SJSA1 (cell line): ENCODE data around the gene PAX5. TPM values are rescaled to one million over a fixed set of nuclear protein-coding genes. Genes with fewer than 3 reads are reported as not detected.

Experiments
- DNase-seq, 2 experiments: peaks; one replicate each; pipeline ENCODE4 v3.0.0-alpha.2; 2015 to 2020; ENCODE audit warnings: low spot score in 2 of 2, low read depth in 1 of 2
- H3K27ac ChIP-seq: fragments of 250-450 bp; sonication (Bioruptor Pico); 2 replicates; pipeline ENCODE4 v1.5.1; 2020; ENCODE audit warnings: mild to moderate bottlenecking, moderate library complexity
- H3K27me3 ChIP-seq: fragments of 250-450 bp; sonication (Bioruptor Pico); replicated peaks from 2 replicates; pipeline ENCODE4 v1.5.1; 2020; ENCODE audit warnings: mild to moderate bottlenecking, moderate library complexity
- H3K36me3 ChIP-seq: fragments of 250-450 bp; sonication (Bioruptor Pico); 2 replicates; pipeline ENCODE4 v1.5.1; 2020; ENCODE audit warnings: mild to moderate bottlenecking
- H3K4me1 ChIP-seq: fragments of 250-450 bp; sonication (Bioruptor Pico); replicated peaks from 2 replicates; pipeline ENCODE4 v1.6.1; 2021; ENCODE audit warnings: mild to moderate bottlenecking
- H3K4me3 ChIP-seq: fragments of 250-450 bp; sonication (Bioruptor Pico); 2 replicates; pipeline ENCODE4 v1.5.1; 2020; ENCODE audit warnings: mild to moderate bottlenecking
- H3K9me3 ChIP-seq: fragments of 250-450 bp; sonication (Bioruptor Pico); replicated peaks from 2 replicates; pipeline ENCODE4 v1.5.1; 2020; ENCODE audit warnings: mild to moderate bottlenecking
- total RNA-seq: library from RNA; depleted of rRNA; stranded (reverse); fragments of >200 nt; shearing (Covaris generic); gene quantifications from 2 replicates; pipeline ENCODE4 v1.2.3, GENCODE V29; 2014; rRNA removed

Gene PAX5
- total RNA-seq, 1 experiment from 2014 or later: not detected

- no peaks in the 10 kb centered on the region for H3K9me3 ChIP-seq
- H3K4me1 ChIP-seq: no peaks in the 10 kb centered on the region; the same call in 1 of the 2 replicates
- H3K4me3 ChIP-seq: no peak overlapping the region
- DNase-seq: no peak
- no peak overlapping the region for H3K27ac ChIP-seq
- no peaks in the 10 kb centered on the region for H3K27me3 ChIP-seq
- H3K36me3 ChIP-seq: no peaks in the 10 kb centered on the region
Measured at GRCh38 chr9:36798350-36799065, 235.6 kb downstream of the PAX5 start.

DNA sequence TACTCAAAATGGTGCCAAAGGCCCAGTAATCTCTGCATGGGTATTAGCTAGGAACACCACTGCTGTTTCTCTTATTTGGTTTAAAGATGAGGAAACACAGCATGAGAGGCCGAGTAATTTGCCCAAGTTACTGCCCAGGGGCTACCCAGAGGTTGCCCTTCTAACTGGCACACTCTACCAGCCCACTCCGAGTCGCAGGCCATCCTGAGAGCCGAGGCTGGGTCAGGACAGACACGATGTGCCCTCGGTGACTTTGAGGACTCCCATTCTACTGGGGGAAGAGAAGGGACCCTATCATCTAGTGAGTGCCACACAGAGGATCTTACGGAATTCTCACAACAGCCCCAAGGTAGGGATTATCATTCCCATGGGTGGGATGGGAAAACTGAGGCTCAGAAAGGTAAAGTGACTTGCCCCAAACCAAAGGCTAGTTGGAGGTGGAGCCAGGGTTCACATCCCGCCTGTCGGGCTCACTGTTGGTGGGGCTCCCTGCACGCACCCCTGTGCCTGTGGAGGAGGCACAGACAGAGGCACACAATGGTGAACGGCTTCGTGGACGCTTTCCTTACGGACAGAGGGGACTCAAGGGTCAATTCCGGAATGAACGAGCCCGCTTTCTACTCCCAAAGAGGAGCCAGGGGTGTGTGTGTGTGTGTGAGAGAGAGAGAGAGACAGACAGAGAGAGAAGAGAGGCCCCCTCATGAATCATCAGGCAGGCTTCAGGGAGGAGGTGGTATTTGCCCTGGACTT, 236.4 kb downstream of the PAX5 start:
- H3K9me3 ChIP-seq: no peaks in the 10 kb centered on the region

GRCh38 chr9:36796671-36797419, 237.2 kb downstream of the PAX5 start:
- Histone ChIP-seq H3K27ac (no peak overlapping the region), H3K9me3 (no peaks in the 10 kb centered on the region), H3K36me3 (no peaks in the 10 kb centered on the region), H3K4me1 (no peaks in the 10 kb centered on the region), H3K4me3 (no peak overlapping the region), H3K27me3 (no peaks in the 10 kb centered on the region)
- no peak for DNase-seq

More for the DNA sequence above, 236.4 kb downstream of the PAX5 start:
- no peak for DNase-seq
- H3K27ac ChIP-seq: no peak overlapping the region
- H3K36me3 ChIP-seq: no peaks in the 10 kb centered on the region
- H3K4me1 ChIP-seq: no peaks in the 10 kb centered on the region; the same call in 1 of the 2 replicates
- no peaks in the 10 kb centered on the region for H3K27me3 ChIP-seq
- no peak overlapping the region for H3K4me3 ChIP-seq

DNA sequence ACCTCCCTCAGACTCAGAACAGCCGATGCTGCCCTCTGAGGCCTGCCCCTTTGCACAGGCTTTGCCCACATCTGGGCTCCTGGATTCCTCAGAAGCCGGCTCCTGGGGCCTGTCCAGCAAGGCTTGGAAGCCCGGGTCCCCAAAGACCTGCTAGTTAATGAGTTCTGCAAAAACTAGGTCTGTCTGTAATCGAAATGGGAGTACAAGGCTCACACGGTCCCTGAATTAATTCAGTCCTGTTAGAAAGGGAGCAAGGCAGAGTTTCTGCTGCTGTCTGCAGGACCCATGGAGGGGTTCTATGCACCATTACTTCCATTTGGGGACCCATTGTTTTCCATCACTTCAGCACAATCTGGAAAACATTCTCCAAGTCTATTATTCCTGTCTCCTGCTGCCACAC, 239.6 kb downstream of the PAX5 start:
- Histone ChIP-seq H3K4me1 (no peaks in the 10 kb centered on the region), H3K4me3 (no peak overlapping the region), H3K36me3 (no peaks in the 10 kb centered on the region), H3K27me3 (no peaks in the 10 kb centered on the region), H3K27ac (no peak overlapping the region), H3K9me3 (no peaks in the 10 kb centered on the region)
- no peak for DNase-seq

DNA sequence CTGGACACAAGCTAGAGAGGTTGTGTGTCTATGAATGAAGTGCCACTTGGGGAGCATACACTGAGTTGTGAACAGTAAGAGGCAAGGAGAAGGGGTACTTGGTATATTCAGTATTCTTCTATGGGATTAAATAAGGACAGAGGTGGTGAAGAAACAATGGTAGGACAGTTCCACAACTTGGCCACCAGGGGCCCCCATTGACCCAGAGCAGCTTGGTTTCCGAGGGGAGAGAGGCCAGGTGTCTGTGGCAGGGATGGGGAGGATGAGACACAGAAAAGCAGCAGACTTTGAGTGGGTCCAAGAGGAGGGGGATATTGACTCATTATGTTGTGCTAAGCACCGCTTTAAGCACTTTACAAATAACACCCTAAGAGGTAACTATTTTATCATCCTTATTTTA, 240.8 kb downstream of the PAX5 start:
- no peaks in the 10 kb centered on the region for H3K27me3 ChIP-seq
- no peaks in the 10 kb centered on the region for H3K4me1 ChIP-seq
- no peak overlapping the region for H3K4me3 ChIP-seq
- no peak for DNase-seq
- H3K9me3 ChIP-seq: no peaks in the 10 kb centered on the region
- H3K27ac ChIP-seq: no peak overlapping the region
- no peaks in the 10 kb centered on the region for H3K36me3 ChIP-seq

DNA sequence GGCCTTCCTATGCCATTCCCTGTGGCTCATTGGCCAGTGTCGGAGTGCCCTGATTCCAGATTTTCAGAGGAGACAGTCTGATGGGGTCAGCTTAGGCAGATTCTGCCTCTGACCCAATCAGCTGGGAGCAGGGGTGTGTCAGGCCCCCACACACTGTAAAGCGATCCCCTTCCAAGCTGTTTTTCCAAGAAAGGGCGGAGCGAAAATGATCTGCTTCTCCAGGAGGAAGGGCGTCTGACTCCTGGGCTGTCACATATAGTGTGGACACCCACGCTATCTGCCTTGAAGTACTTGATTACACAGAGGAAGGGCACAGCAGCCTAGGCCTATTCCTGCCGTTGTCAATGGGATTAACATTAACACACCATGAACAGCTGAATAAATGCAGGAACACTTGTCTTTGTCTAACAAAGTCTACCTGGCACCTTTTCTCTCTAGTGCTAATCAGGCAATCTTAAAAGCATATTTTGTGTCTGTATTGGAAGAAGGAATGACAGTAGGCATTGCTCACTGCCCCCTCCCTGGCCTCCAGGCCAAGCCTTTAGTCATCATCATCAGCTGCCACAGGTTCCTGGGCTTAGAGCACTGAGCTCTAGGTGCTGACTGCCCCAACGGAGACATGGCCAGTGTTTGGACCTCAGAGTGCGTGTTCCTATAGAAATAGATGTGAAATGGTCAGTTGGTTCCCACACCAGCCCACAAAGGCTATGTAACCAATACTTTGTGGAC, 242.7 kb downstream of the PAX5 start:
- DNase-seq: no peak
- Histone ChIP-seq H3K36me3 (no peaks in the 10 kb centered on the region), H3K27ac (no peak overlapping the region), H3K4me3 (no peak overlapping the region), H3K9me3 (no peaks in the 10 kb centered on the region), H3K4me1 (no peaks in the 10 kb centered on the region), H3K27me3 (no peaks in the 10 kb centered on the region)

DNA sequence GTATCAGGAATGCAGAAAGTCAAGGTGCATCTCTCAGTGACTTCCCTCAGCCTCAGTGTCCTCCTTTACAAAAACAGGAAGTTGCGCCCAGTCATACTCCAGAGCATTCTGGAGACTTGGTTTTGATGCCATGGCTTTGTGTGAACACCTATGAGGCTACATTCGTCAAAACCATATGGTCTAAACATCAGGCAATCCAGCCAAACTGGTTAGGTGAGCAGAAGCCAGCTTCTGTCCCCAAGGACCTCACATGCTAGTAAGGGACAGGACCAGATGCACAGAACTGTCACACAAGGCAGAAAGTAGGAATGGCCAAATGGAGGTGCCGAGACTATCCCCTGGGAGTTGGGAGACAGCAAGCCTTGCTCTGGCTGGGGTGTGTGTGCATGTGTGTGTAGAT, 244.2 kb downstream of the PAX5 start:
- no peaks in the 10 kb centered on the region for H3K4me1 ChIP-seq

DNA sequence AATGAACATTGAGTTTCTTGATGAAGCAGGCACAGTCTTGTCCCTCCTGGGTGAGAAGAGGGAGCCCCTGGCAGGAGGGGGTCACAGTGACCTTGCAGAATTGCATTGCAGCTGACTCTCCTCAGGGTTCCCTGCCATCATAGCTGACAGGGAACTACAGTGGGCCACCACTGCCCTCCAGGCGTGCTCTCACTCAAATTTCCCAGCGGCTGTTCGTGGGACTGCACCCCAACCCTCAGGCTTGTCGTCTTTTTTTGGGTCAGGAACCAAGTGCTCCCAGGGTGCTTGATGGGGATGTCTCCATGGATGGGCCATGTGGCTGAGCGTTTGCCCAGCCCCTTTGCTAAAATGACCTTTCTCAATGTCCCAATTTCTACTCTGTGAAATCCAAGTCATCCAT, 245.5 kb downstream of the PAX5 start:
- Histone ChIP-seq H3K27me3 (no peaks in the 10 kb centered on the region), H3K27ac (no peak overlapping the region), H3K36me3 (no peaks in the 10 kb centered on the region), H3K4me1 (no peaks in the 10 kb centered on the region), H3K9me3 (no peaks in the 10 kb centered on the region), H3K4me3 (no peak overlapping the region)
- DNase-seq: no peak

More for the DNA sequence above, 244.2 kb downstream of the PAX5 start:
- Histone ChIP-seq H3K27me3 (no peaks in the 10 kb centered on the region), H3K9me3 (no peaks in the 10 kb centered on the region), H3K36me3 (no peaks in the 10 kb centered on the region), H3K4me3 (no peak overlapping the region), H3K27ac (no peak overlapping the region)
- DNase-seq: no peak

- Histone ChIP-seq H3K9me3 (no peaks in the 10 kb centered on the region), H3K27ac (no peak overlapping the region), H3K27me3 (no peaks in the 10 kb centered on the region), H3K4me3 (no peak overlapping the region), H3K36me3 (no peaks in the 10 kb centered on the region), H3K4me1 (no peaks in the 10 kb centered on the region)
- DNase-seq: no peak
Measured at GRCh38 chr9:36787709-36788108, 246.4 kb downstream of the PAX5 start.

Other genes starting within 250 kb of the PAX5 start
- gene ZCCHC7, start 86.3 kb upstream of the PAX5 start, total RNA-seq: 5.3 and 12.4 TPM in 2 replicates